HG03097 (cell line): ENCODE results near the gene PSMC5.
"Not testable (repeated sequence)": the region's sequence is repeated elsewhere in the genome, so short reads cannot be mapped to it uniquely, and the experiment has no call there.

ENCODE experiments used
- ATAC-seq: cut with Tn5 transposase; IDR thresholded peaks from one replicate; pipeline ENCODE4 v1.9.1; 2021; ENCODE audit not compliant: unreplicated experiment, low FRiP score

PSMC5 gene

DNA sequence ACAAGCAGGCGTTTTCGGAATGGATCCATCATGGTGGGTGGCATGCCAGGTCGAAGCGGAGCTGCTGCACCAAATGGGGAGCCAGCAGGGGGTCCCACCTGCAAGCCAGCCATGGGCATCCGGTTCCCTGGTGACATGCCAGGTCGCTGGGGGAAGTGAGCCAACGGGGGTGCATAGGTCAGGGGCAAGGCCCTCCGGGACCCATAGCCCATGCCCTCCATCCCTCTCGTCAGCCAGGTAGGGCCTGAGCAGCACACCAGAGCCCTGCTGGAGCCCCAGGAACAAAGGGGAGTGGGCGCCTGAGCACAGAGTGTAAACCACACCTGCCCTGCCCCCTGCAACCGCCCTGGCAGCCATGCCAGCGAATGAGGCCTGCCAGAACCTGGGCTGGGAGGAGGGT, 10.2 kb downstream of the PSMC5 start:
- ATAC-seq: no peak

DNA sequence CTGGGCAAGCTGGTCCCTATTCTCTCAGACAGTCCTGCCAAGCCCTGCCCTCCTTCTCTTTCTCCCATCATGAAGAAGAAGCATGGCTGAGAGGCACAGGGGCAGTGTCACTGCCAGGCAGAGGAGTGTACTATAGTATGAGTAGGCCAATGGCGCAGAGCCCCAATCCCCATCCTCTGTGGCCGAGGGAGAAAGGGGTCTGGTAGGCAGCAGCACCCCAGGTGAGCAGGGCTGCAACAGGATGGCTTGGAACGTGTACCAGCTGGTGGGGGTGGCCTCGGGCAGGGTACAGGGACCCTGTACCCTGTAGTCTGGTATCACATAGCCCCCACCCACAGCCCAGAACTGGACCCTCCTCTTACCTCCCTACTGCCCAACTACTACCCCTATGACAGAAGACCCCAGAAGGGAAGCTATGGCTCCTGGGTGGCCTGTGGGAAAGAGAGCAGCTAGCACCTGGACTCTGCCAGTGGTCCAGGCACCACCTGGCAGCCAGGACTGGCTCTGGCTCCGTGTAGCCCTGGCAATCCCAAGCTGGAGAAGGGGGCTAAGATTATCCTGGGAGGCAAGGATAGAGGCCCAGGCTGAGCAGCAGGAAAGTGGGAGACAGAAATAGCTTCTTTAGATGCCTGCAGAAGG, 10.8 kb downstream of the PSMC5 start:
- no peak for ATAC-seq

GRCh38 chr17:63838631-63839171, 11.5 kb downstream of the PSMC5 start:
- no peak for ATAC-seq

- ATAC-seq: no peak
Observed at GRCh38 chr17:63840591-63841349, 13.5 kb downstream of the PSMC5 start.

DNA sequence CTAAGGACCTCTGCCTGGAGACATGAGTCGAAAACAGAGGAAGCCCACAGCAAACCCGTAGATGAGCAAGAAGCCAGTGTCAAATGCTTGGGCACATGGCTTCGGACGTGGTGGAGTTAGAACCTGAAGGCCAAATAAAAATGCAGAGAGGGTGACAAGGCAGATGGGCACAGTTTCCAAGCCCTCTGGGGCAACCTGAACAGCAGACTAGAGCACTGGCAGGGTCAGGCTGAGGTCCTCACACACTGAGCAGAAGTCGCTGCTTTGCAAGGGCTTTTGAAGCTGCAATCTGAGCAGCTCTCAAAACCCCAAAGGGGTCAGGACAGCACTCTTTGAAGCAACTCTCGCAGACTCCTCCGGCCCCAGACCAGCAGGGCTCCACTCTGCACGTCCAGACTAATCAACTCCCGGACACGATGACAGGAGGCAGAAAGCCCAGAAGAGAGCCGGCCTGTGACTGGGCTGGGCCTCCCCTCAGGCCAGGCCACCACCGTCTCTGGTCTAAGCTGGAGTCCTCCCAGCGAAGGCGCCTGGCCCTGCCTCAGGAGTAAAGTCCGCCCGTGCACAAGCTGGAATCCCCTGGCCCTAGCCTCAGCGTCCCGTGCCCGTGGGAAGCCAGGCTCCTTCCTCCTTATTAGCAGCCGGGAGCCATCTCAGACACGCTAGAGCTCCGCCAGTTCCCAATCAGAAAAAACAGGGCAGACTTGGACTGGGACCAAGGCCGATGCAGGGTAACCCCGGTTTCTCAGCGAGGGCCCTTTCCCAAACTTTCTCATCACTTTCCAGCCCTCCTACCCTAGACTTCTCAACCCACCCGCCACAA, 14.3 kb downstream of the PSMC5 start:
- ATAC-seq: no peak

DNA sequence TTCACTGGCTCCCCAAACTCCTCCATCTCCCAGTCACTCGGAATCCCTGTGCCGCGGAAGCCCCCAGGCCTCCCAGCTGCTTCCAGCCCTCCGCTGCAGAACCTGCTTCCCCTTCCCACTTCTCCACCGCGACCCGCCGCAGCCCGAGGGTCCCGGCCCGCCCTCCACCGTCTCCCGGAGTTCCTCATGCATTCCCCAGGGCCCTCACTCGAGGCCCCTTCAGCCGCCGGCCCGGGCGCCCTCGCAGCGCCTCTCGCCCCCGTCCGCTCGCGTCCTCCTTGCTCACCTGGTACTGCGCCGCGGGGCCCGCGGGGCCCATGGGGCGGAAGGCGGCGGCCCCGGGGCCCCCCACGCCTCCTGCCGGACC, 14.9 kb downstream of the PSMC5 start:
- no peak for ATAC-seq

GRCh38 chr17:63842540-63843386, 15.5 kb downstream of the PSMC5 start, which contains the start of gene SMARCD2:
Gene SMARCD2, minus strand, starts transcription at chr17:63842685. Its CDS starts 11 bp downstream, at chr17:63842674.
- ATAC-seq: peak; percentile 66

- ATAC-seq: peak; percentile 23
Observed at GRCh38 chr17:63843387-63843888, 16.2 kb downstream of the PSMC5 start.

DNA sequence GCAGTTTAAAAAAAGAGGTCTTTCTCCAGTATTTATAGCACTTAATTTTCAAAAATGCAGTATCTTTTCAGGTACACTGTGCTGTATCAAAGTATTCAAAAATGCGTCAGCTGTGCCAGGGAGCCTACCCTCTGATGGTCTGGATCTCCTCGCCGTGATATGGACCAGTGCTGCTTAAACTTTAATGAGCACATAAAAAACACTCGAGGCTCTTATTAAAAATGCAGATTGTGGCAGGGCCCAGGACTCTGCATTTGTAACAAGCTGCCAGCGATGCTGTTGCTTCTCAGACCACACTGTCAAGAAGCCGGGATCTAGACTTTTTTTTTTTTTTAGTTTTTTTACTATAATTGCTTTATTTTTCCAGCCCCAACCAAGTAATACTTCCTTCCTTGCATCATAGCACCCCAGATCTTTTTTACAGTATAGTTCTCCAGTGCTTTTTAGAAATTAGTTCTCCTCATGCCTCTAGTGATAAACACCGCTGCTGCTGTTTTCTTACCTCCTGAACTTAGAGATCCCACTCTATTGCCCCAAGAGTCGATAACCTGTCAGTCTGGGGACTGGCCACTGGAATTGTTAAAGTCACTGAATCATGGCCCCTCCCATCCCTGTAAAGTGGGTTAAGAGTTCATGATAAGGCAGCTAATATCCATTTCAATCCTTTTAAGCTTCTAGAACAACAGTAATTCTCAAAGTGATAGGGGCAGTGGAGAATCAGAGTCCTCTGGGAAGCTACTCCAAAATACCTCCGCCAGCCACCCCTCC, 16.9 kb downstream of the PSMC5 start:
- ATAC-seq: no peak

- ATAC-seq: no peak
Observed at GRCh38 chr17:63845509-63845908, 18.3 kb downstream of the PSMC5 start.

DNA sequence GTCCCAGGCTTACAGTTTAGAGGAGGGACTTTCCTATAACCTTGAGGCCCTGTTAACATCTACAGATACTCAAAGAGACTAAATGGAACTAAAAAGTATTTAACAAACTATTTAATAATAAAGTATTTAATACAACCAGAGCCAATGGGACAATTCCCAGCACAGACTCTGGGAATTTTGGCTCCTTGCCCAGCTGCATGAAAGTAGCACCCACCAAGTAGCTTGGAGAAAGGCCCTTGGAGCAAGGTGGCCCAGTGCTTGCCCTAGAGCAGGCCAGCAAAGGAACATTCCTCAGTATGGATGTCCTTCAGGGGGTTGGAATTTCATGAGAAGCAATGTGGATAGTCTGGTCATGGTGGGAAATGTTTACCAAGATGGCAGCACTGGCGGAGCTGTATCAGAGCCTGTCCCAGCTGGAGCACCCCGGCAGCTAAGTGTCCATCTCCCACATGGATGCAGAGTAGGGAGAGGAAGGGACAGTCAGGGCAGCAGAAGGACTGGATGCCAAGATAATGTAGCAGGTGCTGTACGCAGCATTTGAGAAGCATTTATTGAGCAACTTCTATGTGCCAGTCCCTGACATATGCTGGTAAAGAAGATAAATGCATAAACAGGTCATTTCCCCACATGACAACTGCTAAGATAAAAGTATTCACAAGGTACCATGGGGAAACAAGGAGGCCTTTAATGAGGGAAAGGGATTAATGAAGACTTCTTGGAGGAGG, 20.5 kb downstream of the PSMC5 start:
- no peak for ATAC-seq

DNA sequence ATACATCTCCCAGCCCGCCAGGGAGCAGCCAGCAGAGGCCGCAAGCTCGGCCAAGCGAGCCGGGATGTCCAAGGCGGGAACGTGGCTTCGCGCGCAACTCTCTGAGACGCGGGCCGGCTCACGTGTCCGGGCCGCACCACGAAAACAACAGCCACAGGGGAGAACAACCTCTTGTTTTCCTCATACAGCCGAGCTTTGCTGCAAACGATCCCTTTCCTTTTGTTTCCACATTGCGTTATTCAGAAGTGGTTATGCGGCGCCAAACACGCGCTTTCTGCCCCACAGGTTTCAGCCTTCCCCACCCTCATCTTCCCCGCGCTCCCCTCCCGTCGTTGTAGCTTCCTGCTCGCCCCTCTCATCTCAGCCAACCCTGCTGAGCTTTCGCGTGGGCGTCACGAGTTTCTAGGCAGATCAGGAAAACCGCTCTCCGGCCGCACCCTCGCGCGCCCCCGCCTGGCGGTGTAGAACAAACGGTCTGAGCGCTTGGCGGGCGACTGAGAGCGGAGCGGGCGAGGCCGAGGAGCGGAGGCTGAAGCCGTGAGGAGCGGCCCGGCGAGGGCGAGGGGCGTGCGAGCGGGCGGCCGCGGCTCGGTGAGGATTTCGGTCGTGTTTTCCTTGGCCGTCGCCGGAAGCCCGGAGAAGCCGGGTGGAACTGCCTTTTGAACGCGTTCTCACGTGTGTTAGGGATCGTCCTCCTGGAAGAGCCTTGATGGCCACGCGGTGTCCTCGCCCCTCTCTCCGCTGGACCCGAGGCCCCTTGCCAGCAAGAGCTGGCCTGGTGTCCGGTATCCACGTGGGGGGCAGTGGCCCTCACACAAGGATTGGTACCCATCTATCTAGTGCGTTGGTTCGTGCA, 21.8 kb downstream of the PSMC5 start:
- peak; percentile 56 for ATAC-seq

DNA sequence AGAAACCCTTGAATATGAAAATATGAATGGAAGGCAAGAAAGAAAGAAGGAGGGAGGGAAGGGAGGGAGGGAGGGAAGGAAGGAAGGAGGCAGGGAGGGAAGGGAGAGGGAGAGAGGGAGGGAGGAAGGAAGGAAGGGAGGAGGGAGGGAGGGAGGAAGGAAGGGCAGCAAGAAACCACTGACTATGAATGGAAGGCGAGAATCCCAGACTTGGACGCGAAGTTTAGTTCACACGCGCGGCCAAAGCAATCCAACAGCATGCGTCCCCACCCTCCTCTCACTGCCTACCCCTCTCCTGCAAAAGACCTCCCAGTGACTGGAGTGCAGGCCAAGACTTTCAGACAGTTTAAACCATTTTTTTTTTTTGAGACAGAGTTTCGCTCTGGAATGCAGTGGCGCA, 23.2 kb downstream of the PSMC5 start:
- no peak for ATAC-seq

DNA sequence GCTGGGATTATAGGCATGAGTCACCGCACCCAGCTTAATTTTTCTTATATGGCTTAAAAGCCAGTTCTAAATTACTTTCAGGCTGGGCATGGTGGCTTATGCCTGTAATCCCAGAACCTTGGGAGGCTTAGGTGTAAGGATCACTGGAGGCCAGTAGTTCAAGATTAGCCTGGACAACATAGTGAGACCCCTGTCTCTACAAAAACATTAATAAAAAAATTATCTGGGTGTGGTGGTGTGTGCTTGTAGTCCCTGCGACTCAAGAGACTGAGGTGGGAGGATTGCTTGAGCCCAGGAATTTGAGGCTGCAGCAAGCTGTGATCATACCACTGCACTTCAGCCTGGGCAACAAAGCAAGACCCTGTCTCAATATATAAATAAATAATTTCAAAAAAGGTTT, 26.0 kb downstream of the PSMC5 start:
- ATAC-seq: no peak

GRCh38 chr17:63854709-63855108, 27.5 kb downstream of the PSMC5 start:
- no peak for ATAC-seq

DNA sequence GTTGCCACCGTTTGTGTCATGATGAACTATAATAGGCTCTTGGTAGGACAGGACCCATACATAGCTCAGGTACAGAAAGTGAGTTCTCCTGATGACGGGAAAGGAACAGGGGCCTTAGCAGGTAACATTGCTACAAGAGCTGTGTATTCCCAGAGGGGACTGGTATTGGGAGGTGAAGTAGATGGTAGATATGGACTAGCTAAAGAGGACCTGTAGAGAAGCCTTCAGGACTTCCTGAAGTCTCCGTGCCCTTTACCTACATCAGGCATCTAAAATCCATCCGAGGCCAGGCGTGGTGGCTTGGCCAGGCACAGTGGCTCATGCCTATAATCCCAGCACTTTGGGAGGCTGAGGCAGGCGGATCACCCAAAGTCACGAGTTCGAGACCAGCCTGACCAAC, 28.0 kb downstream of the PSMC5 start:
- no peak for ATAC-seq

- not testable (repeated sequence) for ATAC-seq
Observed at GRCh38 chr17:63856425-63856824, 29.2 kb downstream of the PSMC5 start.

DNA sequence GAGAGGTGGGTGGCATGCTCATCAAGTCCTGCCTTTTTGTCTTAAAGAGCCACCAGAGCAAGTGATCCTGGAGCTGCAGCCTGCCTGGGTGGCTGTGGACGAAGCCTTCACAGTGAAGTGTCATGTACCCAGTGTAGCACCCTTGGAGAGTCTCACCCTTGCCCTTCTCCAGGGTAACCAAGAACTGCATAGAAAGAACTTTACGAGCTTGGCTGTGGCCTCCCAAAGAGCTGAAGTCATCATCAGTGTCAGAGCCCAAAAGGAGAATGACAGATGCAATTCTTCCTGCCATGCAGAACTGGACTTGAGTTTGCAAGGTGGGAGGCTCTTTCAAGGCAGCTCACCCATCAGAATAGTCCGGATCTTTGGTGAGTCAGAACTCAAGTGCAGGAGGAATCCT, 32.0 kb downstream of the PSMC5 start:
- no peak for ATAC-seq
